ENCODE measurements around the gene EML4. TPM values are rescaled to one million over a fixed set of nuclear protein-coding genes. Genes with fewer than 3 reads are reported as not detected.

The EML4 gene
- total RNA-seq, 1 donor from 2014 or later: 95.8 TPM

GRCh38 chr2:42339191-42339912 is 170.2 kb downstream of the EML4 start:
- H3K4me1 Mint-ChIP-seq: peaks cover 7% of the 10 kb centered on the region
- ATAC-seq (ENCODE audit: low read depth): no peak

GRCh38 chr2:42340045-42340937 is 171.1 kb downstream of the EML4 start:
- ATAC-seq (ENCODE audit: low read depth) (no peak), DNase-seq (no peak)
- H3K27ac Mint-ChIP-seq: no peak overlapping the region
- POLR2A ChIA-PET: no interaction called here
- CTCF ChIA-PET: no interaction called here
- H3K9me3 Mint-ChIP-seq: no peaks in the 10 kb centered on the region
- no peak for TF ChIP-seq CTCF (IDR thresholded peaks at IDR 0.05)
- peaks cover 7% of the 10 kb centered on the region for H3K4me1 Mint-ChIP-seq
- no peaks in the 10 kb centered on the region for H3K27me3 Mint-ChIP-seq
- intact Hi-C loops (cut with micrococcal nuclease): no loop called here
- H3K36me3 Mint-ChIP-seq (ENCODE audit: low read depth): peaks cover 71% of the 10 kb centered on the region
- H3K4me3 Mint-ChIP-seq: no peak overlapping the region

More at GRCh38 chr2:42339191-42339912, 170.2 kb downstream of the EML4 start:
- intact Hi-C loops (cut with micrococcal nuclease): no loop called here
- DNase-seq: no peak
- ChIA-PET CTCF (no interaction called here), POLR2A (no interaction called here)
- peak overlapping the region; percentile 15 for H3K27ac Mint-ChIP-seq
- no peak for TF ChIP-seq CTCF (IDR thresholded peaks at IDR 0.05)
- no peaks in the 10 kb centered on the region for H3K9me3 Mint-ChIP-seq
- H3K4me3 Mint-ChIP-seq: no peak overlapping the region
- no peaks in the 10 kb centered on the region for H3K27me3 Mint-ChIP-seq
- H3K36me3 Mint-ChIP-seq (ENCODE audit: low read depth): peaks cover 68% of the 10 kb centered on the region

GRCh38 chr2:42340938-42341636 is 171.9 kb downstream of the EML4 start:
- POLR2A ChIA-PET: no interaction called here
- no peaks in the 10 kb centered on the region for H3K27me3 Mint-ChIP-seq
- no peaks in the 10 kb centered on the region for H3K9me3 Mint-ChIP-seq
- no peak for TF ChIP-seq CTCF (IDR thresholded peaks at IDR 0.05)
- DNase-seq (no peak), ATAC-seq (ENCODE audit: low read depth) (no peak)
- no peak overlapping the region for H3K4me3 Mint-ChIP-seq
- intact Hi-C loops (cut with micrococcal nuclease): no loop called here
- H3K36me3 Mint-ChIP-seq (ENCODE audit: low read depth): peaks cover 70% of the 10 kb centered on the region
- CTCF ChIA-PET: interaction anchor here (1.5 kb wide), 1 partner anchor 12 kb away, joined by 3 read pairs; no protein-coding TSS in a partner anchor
- peaks cover 7% of the 10 kb centered on the region for H3K4me1 Mint-ChIP-seq
- no peak overlapping the region for H3K27ac Mint-ChIP-seq

- Mint-ChIP-seq H3K27me3 (no peaks in the 10 kb centered on the region), H3K4me3 (no peak overlapping the region), H3K36me3 (ENCODE audit: low read depth) (peaks cover 69% of the 10 kb centered on the region), H3K4me1 (peaks cover 7% of the 10 kb centered on the region), H3K27ac (no peak overlapping the region), H3K9me3 (no peaks in the 10 kb centered on the region)
- ATAC-seq (ENCODE audit: low read depth): peak; percentile 28
- no peak for DNase-seq
- ChIA-PET POLR2A (no interaction called here), CTCF (interaction anchor here (1.5 kb wide), 1 partner anchor 13 kb away, joined by 3 read pairs; no protein-coding TSS in a partner anchor)
- intact Hi-C loops (cut with micrococcal nuclease): no loop called here
- no peak for TF ChIP-seq CTCF (IDR thresholded peaks at IDR 0.05)
Observed at GRCh38 chr2:42342061-42342794, 173.1 kb downstream of the EML4 start.

All from activated B cell treated with CpG ODN at 0.5 μM for 24 hours (primary cell).